ENCODE results near the gene MRPL14.
A peak's percentile ranks its signal among the peaks of the same experiment; 100 is the strongest.

Gene MRPL14

DNA sequence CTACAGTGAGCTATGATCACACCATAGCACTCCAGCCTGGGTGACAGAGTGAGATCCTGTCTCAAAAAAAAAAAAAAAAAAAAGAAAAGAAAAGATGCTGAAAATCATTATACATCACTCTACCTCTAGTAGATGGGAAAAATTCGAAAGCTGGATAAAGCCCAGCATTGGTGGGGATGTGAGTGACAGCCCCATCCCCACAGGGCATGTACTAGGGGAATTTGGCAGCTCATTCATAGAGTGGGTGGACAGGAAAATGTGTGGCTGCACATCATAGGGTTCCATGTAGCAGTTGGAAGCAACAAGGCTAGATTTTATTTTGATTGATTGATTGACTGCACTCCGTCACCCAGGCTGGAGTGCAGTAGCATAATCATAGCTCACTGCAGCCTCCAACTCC, 42.0 kb downstream of the MRPL14 start:
- DNase-seq (ENCODE audit: low read depth), result no peak
- no peak overlapping the region for H3K4me3 ChIP-seq (ENCODE audit: low read depth, low read length)
- TF ChIP-seq, protein P1, sequence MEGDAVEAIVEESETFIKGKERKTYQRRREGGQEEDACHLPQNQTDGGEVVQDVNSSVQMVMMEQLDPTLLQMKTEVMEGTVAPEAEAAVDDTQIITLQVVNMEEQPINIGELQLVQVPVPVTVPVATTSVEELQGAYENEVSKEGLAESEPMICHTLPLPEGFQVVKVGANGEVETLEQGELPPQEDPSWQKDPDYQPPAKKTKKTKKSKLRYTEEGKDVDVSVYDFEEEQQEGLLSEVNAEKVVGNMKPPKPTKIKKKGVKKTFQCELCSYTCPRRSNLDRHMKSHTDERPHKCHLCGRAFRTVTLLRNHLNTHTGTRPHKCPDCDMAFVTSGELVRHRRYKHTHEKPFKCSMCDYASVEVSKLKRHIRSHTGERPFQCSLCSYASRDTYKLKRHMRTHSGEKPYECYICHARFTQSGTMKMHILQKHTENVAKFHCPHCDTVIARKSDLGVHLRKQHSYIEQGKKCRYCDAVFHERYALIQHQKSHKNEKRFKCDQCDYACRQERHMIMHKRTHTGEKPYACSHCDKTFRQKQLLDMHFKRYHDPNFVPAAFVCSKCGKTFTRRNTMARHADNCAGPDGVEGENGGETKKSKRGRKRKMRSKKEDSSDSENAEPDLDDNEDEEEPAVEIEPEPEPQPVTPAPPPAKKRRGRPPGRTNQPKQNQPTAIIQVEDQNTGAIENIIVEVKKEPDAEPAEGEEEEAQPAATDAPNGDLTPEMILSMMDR (conservative IDR thresholded peaks at IDR 0.05; ENCODE audit: low read depth, low read length), result no peak

DNA sequence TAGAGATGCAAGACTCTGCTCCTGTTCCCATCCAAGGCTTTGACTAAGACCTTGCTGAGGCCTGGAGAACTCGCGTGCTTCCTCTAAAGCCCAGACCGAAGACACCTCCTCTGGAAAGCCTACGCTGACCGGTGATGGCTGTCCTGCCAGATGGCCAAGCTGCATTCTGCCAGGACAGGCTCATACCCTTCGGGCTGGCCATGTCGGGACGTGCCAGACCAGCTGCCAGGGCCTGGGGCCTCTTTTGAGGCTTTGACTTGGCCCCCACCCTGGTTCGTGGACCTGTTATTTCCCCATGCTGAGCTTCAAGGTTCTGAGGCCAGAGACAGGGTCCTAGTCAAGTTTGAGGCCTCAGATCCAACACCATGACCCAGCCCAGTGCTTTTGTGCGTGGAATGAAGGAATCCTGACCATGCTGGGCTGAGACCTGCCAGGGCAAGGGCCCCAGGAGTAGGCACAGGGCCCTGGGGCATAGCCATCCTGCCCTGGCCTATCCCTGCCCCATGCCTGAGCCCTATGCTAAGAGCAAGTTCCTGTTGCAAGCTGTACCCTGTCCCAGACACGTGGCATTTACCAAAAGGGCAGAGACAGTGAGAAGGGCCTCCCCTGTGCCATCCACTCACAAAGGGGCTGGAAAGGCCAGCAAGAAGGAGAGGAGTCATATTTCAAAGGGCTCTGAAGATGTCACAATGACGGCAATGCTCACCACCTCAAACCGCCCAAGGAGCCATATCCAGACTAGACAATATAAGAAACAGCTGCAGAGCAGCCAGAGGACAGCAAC, 42.8 kb downstream of the MRPL14 start:
- peak; percentile 52 for DNase-seq (ENCODE audit: low read depth)
- no peak overlapping the region for H3K4me3 ChIP-seq (ENCODE audit: low read depth, low read length)
- TF ChIP-seq, protein P1 (conservative IDR thresholded peaks at IDR 0.05; ENCODE audit: low read depth, low read length), result no peak

DNA sequence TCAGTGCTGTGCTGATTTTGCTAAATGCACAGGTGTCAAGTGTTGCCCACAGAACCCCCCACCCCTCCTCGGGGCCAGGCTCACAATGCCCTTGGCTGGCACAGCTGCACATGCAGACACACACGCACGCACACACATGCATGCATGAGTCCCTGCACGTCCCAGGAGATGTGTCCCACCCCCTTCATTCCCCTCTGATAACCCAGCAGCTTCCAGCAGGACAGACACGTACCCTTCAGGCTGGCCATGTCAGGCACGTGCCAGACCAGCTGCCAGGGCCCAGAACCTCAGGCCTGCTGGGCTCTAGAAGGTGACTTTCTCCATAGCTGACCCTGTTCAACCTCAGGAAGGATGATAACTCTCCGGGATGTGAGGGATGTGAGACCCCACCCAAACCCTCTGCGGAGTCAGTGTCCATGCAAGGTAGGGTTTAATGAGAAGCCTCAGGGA, 44.4 kb downstream of the MRPL14 start:
- no peak for DNase-seq (ENCODE audit: low read depth)
- TF ChIP-seq, protein P1 (conservative IDR thresholded peaks at IDR 0.05; ENCODE audit: low read depth, low read length), result no peak
- H3K4me3 ChIP-seq (ENCODE audit: low read depth, low read length), result no peak overlapping the region

DNA sequence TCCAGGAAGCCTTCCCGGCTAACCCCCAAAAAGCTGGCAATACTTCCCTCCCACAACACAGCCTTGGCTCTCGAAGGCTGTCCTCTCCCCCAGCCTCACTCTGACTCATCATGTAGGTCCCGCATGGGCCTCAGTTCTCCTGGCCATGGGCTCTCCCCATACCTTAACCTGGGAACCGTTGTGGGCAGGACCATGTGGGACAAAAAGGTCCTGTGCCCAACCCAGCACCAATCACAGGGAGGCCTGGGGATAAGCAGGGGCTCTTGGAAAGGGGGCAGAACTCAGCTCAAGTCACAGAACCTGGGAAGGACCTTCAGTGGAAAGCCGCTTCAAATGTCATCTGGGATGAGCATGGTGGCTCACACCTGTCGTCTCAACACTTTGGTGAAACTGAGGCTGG, 45.5 kb downstream of the MRPL14 start:
- no peak for DNase-seq (ENCODE audit: low read depth)
- no peak overlapping the region for H3K4me3 ChIP-seq (ENCODE audit: low read depth, low read length)
- TF ChIP-seq, protein P1 (conservative IDR thresholded peaks at IDR 0.05; ENCODE audit: low read depth, low read length), result no peak

DNA sequence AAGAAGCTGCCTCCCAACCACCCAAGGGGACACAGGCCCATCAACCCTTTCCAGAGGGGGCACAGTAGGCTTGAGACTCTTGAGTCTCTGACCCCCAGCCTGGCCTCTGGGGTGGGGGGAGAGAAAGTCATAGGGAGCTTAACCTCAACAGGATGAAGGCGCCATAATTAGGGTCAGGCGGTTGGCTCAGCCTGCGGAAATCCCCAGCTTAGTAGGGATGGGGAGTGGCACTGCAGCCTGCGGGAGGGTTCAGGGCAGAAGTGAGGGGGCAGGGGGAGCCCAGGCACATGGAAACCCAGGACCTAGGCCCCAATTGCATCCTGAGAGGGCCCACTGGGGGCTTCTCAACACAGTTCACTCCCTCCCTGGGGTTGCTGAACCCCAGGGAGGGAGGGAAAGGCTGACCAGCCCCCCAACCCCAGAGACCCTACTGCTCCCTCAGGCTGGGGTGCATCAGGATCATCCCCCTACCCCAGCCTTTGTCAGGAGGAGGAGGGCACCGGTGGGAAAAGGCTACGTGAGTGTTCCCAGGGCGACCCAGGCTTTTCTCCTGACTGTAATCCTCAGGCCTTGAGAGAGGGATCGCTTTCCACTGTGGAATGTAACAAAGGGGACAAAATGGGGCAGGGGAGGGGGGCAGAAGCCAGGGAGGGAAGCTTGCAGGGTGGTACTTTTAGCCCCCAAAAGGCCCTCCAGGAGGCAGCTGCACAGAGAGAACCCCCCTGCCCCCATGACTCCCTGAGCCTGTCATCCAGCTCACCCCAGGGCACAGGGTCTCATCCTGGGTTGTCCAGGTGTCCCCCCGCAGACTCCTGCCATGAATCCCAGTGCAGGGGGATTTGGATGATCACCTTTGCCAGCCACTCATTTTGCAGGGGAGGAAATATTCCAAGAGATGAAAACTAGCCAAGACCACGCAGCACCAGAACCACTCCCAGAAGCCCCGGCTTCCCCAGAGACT, 46.4 kb downstream of the MRPL14 start:
- TF ChIP-seq, protein P1 (conservative IDR thresholded peaks at IDR 0.05; ENCODE audit: low read depth, low read length), result no peak
- DNase-seq (ENCODE audit: low read depth), result no peak
- H3K4me3 ChIP-seq (ENCODE audit: low read depth, low read length), result no peak overlapping the region

DNA sequence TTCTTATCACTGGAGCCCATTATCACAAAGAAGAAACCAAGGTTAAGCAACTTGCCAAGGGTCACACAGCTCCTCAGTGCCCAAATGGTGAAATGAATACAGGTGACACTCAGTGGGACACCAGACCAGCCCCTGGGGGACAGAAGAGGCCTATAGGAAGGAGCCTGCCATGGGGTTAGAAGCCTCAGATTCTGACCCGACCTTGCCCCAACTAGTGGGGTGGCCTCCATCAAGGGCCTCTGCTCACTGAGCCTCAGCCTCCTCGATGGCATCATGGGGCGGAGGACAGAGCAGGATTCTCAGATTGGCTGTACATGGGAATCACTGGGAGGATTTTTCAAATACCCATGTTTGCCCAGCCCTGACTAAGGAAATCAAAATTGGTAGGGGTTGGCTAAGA, 47.6 kb downstream of the MRPL14 start:
- H3K4me3 ChIP-seq (ENCODE audit: low read depth, low read length), result no peak overlapping the region
- TF ChIP-seq, protein P1 (conservative IDR thresholded peaks at IDR 0.05; ENCODE audit: low read depth, low read length), result no peak
- DNase-seq (ENCODE audit: low read depth), result no peak

Data from choroid plexus epithelial cell (primary cell).